CD4-positive, alpha-beta T cell (primary cell): ENCODE measurements around the gene GALNT14. TPM values are rescaled to one million over a fixed set of nuclear protein-coding genes. Genes with fewer than 3 reads are reported as not detected.

Experiments
- ATAC-seq: fragments of 200-7000 bp; cut with Tn5 transposase; one replicate; pipeline ENCODE4 v1.10.0; 2022; ENCODE audit warnings: mild to moderate bottlenecking; ENCODE audit not compliant: poor library complexity
- CTCF ChIA-PET: fragments of 350-600 bp; sonication (Branson Sonifier 250); formaldehyde crosslinking; loops from one replicate; lab custom pipeline; 2021; ENCODE audit warnings: antibody characterized with exemption, inconsistent platforms; lab: Charles Lee
- POLR2A ChIA-PET: fragments of 350-600 bp; sonication (Branson Sonifier 250); formaldehyde crosslinking; loops from one replicate; lab custom pipeline; 2021; ENCODE audit warnings: antibody characterized with exemption, inconsistent platforms; lab: Charles Lee
- DNase-seq, 14 experiments: peaks; one replicate each; pipeline ENCODE4 v3.0.0-alpha.2; 2013 to 2020; ENCODE audit warnings: mixed read lengths in 2 of 14
- H3K27ac ChIP-seq, 2 donors: one replicate each; pipeline versions ENCODE4 v1.5.1 to v1.7.0; 2013; ENCODE audit warnings: low read length in 2 of 2, low read depth in 1 of 2, mild to moderate bottlenecking in 1 of 2
- H3K27me3 ChIP-seq, 2 experiments: 1 replicate in 1 of 2; 2 replicates in 1 of 2; pipeline versions ENCODE4 v1.6.1 to v1.7.0; 2013; ENCODE audit warnings: low read length in 2 of 2, control low read depth in 1 of 2, mild to moderate bottlenecking in 1 of 2, moderate library complexity in 1 of 2; ENCODE audit not compliant: insufficient read depth in 2 of 2, control insufficient read depth in 1 of 2
- H3K36me3 ChIP-seq: one replicate; pipeline ENCODE4 v1.6.1; 2013; ENCODE audit warnings: low read length, control low read depth; ENCODE audit not compliant: insufficient read depth
- H3K4me1 ChIP-seq: one replicate; pipeline ENCODE4 v1.6.1; 2013; ENCODE audit warnings: low read length, control low read depth; ENCODE audit not compliant: insufficient read depth
- H3K4me3 ChIP-seq: one replicate; pipeline ENCODE4 v1.5.1; 2013; ENCODE audit warnings: mild to moderate bottlenecking, low read length, moderate library complexity
- H3K9me3 ChIP-seq, 2 experiments: 1 replicate in 1 of 2; 2 replicates in 1 of 2; pipeline versions ENCODE4 v1.6.1 to v1.7.0; 2013; ENCODE audit warnings: low read length in 2 of 2, mild to moderate bottlenecking in 2 of 2, control low read depth in 1 of 2, moderate library complexity in 1 of 2; ENCODE audit not compliant: control insufficient read depth in 1 of 2, insufficient read depth in 1 of 2
- H3K27ac Mint-ChIP-seq: one replicate; pipeline ENCODE4 v1.8.0; 2020; ENCODE audit warnings: mixed read lengths
- H3K27me3 Mint-ChIP-seq: one replicate; pipeline ENCODE4 v1.8.0; 2021; ENCODE audit warnings: mixed read lengths
- H3K36me3 Mint-ChIP-seq: one replicate; pipeline ENCODE4 v1.8.0; 2021; ENCODE audit warnings: low read depth, mixed read lengths
- H3K4me1 Mint-ChIP-seq: one replicate; pipeline ENCODE4 v1.8.0; 2021; ENCODE audit warnings: low read depth, mixed read lengths
- H3K4me3 Mint-ChIP-seq: one replicate; pipeline ENCODE4 v1.8.0; 2020; ENCODE audit warnings: mild to moderate bottlenecking, mixed read lengths
- H3K9me3 Mint-ChIP-seq: one replicate; pipeline ENCODE4 v1.8.0; 2020; ENCODE audit warnings: mixed read lengths
- intact Hi-C, 2 experiments: fragments of 100-400 bp; cut with DNase I in 1 of 2; cut with micrococcal nuclease in 1 of 2; formaldehyde crosslinking; loops; one replicate each; pipeline versions ENCODE4 v1.15.1 to v1.9.0; 2023 to 2025; cut with DNase I, micrococcal nuclease
- total RNA-seq, 174 experiments: library from RNA in 2 of 174; stranded (reverse) in 2 of 174; gene quantifications; one replicate each; pipeline ENCODE4 v1.2.3 and lab custom pipeline; 2021 to 2026
- TF ChIP-seq, protein P1 (sequence below): fragments of 200-600 bp; IDR thresholded peaks from one replicate; pipeline ENCODE4 v1.8.0; 2022; ENCODE audit warnings: antibody characterized with exemption, mild to moderate bottlenecking

Gene GALNT14
- total RNA-seq, 2 experiments from 2014 or later, result not detected

GRCh38 chr2:31161637-31162036 lies 23.4 kb upstream of the GALNT14 start:
- Mint-ChIP-seq H3K27ac (no peak overlapping the region), H3K36me3 (no peaks in the 10 kb centered on the region), H3K4me3 (no peak overlapping the region), H3K4me1 (peaks cover 4% of the 10 kb centered on the region), H3K9me3 (no peaks in the 10 kb centered on the region), H3K27me3 (no peaks in the 10 kb centered on the region)
- Histone ChIP-seq H3K27ac (no peak overlapping the region), H3K36me3 (no peaks in the 10 kb centered on the region), H3K9me3 (no peaks in the 10 kb centered on the region), H3K27me3 (peaks cover 0 to 6% of the 10 kb centered on the region in 2 experiments), H3K4me1 (no peaks in the 10 kb centered on the region), H3K4me3 (no peak overlapping the region)
- DNase-seq (no peak), ATAC-seq (no peak)
- ChIA-PET CTCF (no interaction called here), POLR2A (no interaction called here)
- TF ChIP-seq, protein P1, sequence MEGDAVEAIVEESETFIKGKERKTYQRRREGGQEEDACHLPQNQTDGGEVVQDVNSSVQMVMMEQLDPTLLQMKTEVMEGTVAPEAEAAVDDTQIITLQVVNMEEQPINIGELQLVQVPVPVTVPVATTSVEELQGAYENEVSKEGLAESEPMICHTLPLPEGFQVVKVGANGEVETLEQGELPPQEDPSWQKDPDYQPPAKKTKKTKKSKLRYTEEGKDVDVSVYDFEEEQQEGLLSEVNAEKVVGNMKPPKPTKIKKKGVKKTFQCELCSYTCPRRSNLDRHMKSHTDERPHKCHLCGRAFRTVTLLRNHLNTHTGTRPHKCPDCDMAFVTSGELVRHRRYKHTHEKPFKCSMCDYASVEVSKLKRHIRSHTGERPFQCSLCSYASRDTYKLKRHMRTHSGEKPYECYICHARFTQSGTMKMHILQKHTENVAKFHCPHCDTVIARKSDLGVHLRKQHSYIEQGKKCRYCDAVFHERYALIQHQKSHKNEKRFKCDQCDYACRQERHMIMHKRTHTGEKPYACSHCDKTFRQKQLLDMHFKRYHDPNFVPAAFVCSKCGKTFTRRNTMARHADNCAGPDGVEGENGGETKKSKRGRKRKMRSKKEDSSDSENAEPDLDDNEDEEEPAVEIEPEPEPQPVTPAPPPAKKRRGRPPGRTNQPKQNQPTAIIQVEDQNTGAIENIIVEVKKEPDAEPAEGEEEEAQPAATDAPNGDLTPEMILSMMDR, result no peak
- intact Hi-C loops, result no loop called here

- no peaks in the 10 kb centered on the region for H3K27me3 ChIP-seq
- ATAC-seq (no peak), DNase-seq (no peak)
- ChIA-PET CTCF (no interaction called here), POLR2A (no interaction called here)
- intact Hi-C loops, result no loop called here
- no peaks in the 10 kb centered on the region for H3K9me3 Mint-ChIP-seq
- no peaks in the 10 kb centered on the region for H3K4me1 ChIP-seq
- no peak overlapping the region for H3K4me3 Mint-ChIP-seq
- no peaks in the 10 kb centered on the region for H3K4me1 Mint-ChIP-seq
- H3K27ac Mint-ChIP-seq, result no peak overlapping the region
- H3K9me3 ChIP-seq, result no peaks in the 10 kb centered on the region
- peaks cover 7% of the 10 kb centered on the region for H3K27me3 Mint-ChIP-seq
- TF ChIP-seq, protein P1, result no peak
- H3K36me3 ChIP-seq, result no peaks in the 10 kb centered on the region
- H3K4me3 ChIP-seq, result no peak overlapping the region
- H3K36me3 Mint-ChIP-seq, result no peaks in the 10 kb centered on the region
- no peak overlapping the region for H3K27ac ChIP-seq
These were observed 13.3 kb upstream of the GALNT14 start for GRCh38 chr2:31151501-31151900.

DNA sequence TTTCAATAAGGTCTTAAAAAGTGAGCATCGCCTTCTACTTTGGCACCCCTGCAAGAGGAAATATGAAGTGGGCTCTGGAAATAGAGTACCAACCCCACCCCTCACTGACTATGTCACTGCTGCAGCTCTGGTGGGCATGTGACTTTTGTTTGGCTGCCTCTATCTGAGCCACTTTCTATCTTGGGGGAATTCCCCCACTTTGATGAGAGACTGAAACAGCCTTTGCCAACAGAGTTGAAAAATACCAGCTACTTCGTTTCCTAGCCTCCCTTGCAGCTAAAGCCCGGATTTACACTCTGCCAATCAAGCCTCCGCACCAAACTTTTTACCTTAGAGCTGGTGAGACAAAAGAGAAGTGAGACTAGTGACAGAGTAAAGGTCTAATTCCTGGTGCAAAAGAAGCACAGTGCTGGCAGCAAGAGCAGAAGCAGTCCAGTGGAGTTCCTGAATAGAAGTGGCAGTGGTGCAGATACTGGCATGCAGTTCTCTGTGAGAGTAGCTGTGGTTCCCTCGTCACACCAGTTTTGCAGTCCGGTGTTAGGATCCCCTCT lies 12.0 kb upstream of the GALNT14 start:
- no peak for DNase-seq
- Histone ChIP-seq H3K4me3 (no peak overlapping the region), H3K36me3 (no peaks in the 10 kb centered on the region), H3K27ac (no peak overlapping the region), H3K4me1 (no peaks in the 10 kb centered on the region), H3K27me3 (no peaks in the 10 kb centered on the region), H3K9me3 (no peaks in the 10 kb centered on the region)
- H3K36me3 Mint-ChIP-seq, result no peaks in the 10 kb centered on the region
- CTCF ChIA-PET, result no interaction called here
- no peak for ATAC-seq
- no peak overlapping the region for H3K27ac Mint-ChIP-seq
- POLR2A ChIA-PET, result no interaction called here
- H3K27me3 Mint-ChIP-seq, result peaks cover 7% of the 10 kb centered on the region
- H3K4me1 Mint-ChIP-seq, result no peaks in the 10 kb centered on the region
- no peak overlapping the region for H3K4me3 Mint-ChIP-seq
- TF ChIP-seq, protein P1, result no peak
- no peaks in the 10 kb centered on the region for H3K9me3 Mint-ChIP-seq
- intact Hi-C loops, result no loop called here
